Activated CD4-positive, alpha-beta T cell treated with anti-CD3 and anti-CD28 coated beads, Interleukin-2, Interleukin-4, amounts not matched to agents 100 ng/mL and 50 ng/mL, durations not matched to agents 16 hours and 8 hours (primary cell): ENCODE results near the gene WWOX.
A peak's percentile ranks its signal among the peaks of the same experiment; 100 is the strongest.

Source experiments
- DNase-seq: peaks from one replicate; pipeline ENCODE4 v3.0.0-alpha.2; 2020; ENCODE audit warnings: low spot score

The WWOX gene

GRCh38 chr16:78146807-78147206, 47.4 kb downstream of the WWOX start:
- DNase-seq = no peak

DNA sequence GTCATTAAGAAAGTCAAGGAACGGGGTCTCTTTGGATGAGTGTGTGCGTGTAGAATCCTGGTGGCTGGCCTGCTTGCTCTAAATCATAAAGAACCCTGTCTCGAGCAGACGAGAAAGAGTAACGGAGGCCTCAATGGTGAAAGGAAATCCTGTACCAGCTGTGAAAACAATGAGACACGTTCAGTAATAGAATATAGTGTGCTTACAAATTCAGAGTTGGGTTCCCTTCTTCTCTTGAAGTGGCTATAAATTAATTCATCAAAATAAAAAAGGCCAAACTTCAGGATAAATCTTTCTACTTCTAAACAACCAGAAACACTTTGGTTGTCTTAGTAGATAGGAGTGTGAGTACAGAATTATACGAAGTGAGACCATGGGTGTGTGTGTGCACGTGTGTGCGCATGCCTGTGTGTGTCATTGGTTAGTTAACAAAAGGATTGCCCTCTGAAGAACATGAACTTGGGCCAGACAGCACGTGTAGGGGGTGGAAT, 48.5 kb downstream of the WWOX start:
- DNase-seq = no peak

DNA sequence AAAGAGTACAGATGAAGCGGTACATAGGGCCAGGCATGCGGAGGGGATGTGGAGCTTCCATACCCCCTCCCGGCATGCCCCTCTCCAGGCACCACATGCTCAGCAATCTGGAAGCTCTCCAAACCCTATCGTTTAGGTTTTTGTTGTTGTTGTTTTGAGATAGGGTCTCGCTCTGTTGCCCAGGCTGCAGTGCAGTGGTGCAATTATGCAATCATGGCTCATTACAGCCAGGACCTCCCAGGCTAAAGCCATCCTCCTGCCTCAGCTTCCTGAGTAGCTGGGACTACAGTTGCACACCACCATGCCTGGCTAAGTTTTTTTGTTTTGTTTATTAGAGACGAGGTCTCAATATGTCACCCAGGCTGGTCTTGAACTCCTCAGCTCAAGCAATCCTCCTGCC, 50.8 kb downstream of the WWOX start:
- DNase-seq = no peak

DNA sequence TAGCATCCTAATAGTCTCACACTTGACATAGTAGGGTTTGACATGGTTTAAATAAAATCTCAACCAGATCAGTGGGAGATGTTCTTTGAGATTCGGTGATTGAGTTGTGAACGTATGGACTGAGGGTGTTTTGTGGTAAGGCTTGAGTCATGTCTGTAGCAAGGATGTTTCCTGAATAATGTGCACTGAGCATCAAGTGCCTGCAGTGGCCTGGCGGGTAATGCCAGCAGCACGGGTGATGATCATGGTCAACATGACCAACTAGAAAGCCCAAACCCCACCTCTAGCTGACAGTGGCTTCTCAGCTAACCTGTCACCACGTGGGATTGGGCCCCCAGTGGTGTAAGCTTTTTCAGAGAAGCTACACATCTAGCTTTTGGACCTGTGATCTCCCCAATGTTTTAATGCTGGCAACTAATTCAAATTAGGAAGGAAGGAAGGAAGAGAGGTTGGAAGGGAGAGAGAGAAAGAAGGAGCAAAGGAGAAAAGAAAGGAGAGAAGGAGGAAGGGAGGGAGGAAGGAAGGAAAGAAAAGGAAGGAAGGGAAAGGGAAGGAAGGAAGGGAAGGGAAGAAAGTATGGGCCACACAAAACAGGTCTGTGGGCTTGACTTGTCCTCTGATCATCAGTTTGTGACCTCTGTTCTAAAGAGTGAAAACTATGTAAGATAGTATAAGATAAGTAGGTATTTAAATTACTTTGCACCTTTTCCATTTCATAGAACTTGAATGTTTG, 55.4 kb downstream of the WWOX start:
- peak; percentile 24 for DNase-seq

- no peak for DNase-seq
Measured at GRCh38 chr16:78155791-78156345, 56.4 kb downstream of the WWOX start.

DNA sequence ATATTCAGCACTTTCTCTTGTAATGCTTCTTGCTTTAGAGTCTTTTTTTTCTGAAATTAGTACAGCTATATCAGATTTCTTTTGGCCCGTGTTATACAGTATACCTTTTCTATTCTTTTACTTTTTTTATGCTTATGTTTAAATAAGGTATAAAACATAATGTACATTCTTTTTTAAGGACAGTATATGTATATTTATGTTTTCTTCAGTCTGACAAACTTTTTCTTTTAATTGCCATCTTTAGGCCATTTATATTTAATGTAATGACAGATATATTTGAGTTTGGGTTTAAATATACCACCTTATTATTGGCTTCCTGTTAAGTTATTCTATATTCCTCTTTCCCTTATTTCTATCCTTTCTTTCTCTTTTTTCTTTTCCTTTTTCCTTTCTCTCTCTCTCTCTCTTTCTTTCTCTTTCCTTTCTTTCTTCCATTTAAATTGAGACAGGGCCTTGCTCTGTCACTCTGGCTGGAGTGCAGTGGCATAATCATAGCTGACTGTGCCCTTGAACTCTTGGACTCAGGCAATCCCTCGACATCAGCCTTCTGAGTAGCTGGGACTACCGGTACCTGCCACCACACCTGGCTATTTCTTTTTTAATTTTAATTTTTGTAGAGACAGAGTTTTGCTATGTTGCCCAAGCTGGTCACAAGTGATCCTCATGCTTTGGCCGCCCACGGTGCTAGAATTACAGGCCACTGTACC, 61.7 kb downstream of the WWOX start:
- no peak for DNase-seq

- DNase-seq = no peak
Measured at GRCh38 chr16:78163772-78164670, 64.6 kb downstream of the WWOX start.

DNA sequence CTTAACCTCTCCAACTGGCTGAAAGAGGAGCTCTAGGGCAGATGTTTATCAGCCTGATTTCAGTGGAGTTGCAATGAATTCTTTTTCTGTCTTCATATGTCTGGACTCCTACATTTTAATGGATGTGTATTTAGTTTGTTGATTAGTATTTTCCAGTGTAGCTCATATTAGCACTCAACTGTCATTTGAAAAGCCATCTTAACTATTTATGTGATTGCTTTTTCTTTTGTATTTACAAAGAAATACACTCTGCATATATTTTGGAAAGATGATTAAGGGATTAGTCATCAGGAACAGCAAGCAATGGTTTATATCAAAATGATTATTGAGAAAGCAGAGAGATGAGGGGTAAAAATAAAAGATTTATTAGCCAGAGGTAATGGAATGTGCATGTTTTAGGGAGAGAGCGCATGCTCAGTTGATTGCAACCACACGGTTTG, 71.1 kb downstream of the WWOX start:
- DNase-seq = no peak

DNA sequence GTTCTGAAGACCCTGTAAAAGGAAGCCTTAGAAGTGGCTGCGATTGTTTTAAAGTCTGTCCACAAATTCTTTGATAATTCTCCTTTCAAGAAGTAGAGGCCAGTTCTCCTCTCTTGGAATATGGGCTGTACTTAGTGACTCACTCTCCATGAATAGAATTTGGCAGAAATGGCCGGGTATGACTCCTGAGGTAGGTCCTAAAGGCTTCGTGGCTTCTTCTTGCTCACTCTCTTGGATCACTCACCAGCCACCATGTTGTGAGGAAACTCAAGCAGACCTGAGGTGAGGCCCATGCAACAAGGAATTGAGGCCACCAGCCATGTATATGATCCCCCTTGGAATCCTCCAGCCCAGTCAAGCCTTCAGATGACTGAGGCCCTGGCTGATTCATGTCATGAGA, 75.8 kb downstream of the WWOX start:
- no peak for DNase-seq

GRCh38 chr16:78176435-78176834, 77.0 kb downstream of the WWOX start:
- no peak for DNase-seq

DNA sequence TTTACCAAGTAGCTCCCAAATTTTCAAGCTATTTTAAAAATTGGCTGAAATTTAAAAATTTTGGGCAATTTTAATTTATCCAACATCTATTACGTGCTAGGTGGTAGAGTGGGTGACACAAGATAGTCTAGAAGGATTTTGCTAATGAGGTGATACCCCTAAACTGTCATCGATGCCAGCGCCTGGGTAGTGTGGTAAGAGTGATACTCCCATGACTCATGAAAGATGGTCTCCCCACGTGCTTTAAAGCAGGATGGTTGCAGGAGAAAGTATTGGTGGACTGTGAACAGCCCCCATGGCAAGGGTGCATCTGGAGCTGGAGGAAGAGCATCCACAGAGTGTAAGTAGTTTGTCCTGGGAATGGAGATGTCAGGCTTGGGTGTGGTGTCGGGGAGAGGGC, 77.8 kb downstream of the WWOX start:
- DNase-seq = no peak

- no peak for DNase-seq
Measured at GRCh38 chr16:78177987-78178386, 78.5 kb downstream of the WWOX start.

- no peak for DNase-seq
Measured at GRCh38 chr16:78179666-78180065, 80.2 kb downstream of the WWOX start.

DNA sequence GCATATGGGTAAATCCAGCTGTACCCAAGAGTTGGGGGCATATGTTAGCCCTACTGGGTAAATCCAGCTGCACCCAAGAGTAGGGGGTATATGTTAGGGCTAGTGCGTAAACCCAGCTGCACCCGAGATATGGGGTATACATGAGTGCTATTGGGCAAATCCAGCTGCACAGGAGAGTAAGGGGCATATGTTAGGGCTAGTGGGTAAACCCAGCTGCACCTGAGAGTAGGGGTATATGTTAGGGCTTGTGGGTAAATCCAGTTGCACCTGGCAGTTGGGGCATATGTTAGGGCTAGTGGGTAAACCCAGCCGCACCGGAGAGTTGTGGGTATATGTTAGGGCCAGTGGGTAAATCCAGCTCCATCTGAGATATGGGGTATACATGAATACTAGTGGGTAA, 80.9 kb downstream of the WWOX start:
- no peak for DNase-seq

DNA sequence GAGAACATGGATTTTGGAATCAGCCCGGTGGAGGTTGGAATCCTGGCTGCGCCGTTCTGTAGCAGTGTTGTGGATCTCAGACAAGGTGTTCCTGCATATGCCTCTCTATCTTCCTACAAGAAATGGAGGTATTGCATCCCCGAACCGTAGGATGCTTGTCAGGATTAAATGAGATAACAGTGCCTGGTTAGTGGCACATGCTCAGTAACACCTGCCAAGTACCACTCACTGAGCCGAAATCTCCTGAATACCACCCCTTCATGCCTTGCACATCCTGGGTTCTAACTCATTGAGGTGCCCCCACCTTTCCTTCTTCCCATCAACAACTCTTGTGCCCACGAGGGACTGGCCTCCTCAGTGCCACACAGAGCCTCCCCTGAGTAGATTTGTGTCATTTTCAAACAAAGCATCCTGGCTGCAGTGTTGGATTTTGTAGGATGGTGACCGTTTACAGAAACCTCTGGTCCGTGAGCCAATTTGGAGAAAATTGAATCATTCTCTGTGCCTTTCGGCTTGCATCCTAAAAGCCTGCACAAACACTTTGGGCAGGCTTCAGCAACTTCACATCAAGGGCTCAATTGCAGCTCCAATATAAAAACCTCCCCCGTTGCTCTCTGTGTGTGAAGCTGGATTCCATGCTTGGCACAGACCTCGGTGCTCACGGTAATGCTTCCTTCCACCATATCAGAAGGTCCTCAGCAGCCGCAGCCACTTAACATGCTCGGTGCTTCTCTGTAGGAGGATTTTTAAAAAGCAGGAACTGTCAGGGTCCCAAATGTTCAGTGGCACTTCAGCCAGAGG, 84.2 kb downstream of the WWOX start:
- DNase-seq = no peak

DNA sequence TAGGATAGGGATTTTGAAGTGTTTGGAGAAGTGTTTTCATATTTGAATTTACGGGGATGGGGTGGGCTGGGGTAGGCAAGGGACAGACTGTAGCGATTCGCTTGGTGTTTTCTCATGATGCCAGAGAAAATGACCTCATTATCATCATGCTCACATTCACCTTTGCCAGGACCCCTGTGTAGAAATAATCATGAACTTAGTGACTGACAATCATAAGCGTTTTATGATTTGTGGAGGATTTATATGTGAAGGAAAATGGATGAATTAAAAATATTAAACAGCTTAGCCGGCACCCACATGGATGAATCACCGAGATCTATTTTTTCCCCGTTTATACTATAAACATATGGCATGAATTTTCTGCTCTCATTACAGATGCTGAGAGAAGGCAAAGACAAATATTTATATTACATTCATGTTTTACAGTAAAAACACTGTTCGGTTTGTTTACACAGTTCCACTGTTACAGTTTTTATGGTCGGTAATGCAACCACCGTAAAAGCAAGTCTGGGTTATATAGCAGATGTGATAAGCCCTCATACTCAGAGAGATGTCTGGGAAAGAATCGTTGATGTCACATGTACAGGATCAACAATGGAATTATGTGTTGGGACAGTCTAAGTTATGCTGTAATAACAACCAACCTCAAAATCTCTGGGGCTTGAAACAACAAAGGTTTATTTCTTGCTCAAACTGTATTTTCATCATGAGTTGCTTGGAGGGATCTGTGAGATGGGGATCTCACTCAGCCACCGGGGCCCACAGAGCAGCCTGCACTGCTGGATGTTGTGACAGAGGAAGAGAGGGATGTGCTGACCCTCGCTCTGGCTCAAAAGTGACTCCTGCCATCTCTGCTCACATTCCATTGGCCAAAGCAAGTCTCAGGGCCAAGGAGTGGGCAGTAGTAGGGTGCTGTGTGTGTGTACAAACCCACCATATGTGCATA, 85.1 kb downstream of the WWOX start:
- DNase-seq = no peak

GRCh38 chr16:78189121-78189520, 89.7 kb downstream of the WWOX start:
- no peak for DNase-seq

- DNase-seq = no peak
Measured at GRCh38 chr16:78192734-78193488, 93.5 kb downstream of the WWOX start.

GRCh38 chr16:78194948-78195347, 95.5 kb downstream of the WWOX start:
- no peak for DNase-seq
